Ishikawa (cell line): ENCODE results near the gene PRDM2.

Experiments used
- CEBPB ChIP-seq: IDR thresholded peaks from 2 replicates; pipeline ENCODE4 v1.6.1; 2012
- CREB1 ChIP-seq: IDR thresholded peaks from 2 replicates; pipeline ENCODE4 v1.6.1; 2012; ENCODE audit warnings: low read depth
- EGR1 ChIP-seq: IDR thresholded peaks from 2 replicates; pipeline ENCODE4 v1.6.1; 2012
- EP300 ChIP-seq: IDR thresholded peaks from 2 replicates; pipeline ENCODE4 v1.6.1; 2012; ENCODE audit warnings: borderline replicate concordance
- MAX ChIP-seq: IDR thresholded peaks from 2 replicates; pipeline ENCODE4 v1.6.1; 2012
- RAD21 ChIP-seq: IDR thresholded peaks from 2 replicates; pipeline ENCODE4 v1.6.1; 2012; ENCODE audit warnings: low read depth
- REST ChIP-seq: IDR thresholded peaks from 2 replicates; pipeline ENCODE4 v1.6.1; 2012; ENCODE audit warnings: low read depth, mild to moderate bottlenecking
- TAF1 ChIP-seq: IDR thresholded peaks from 2 replicates; pipeline ENCODE4 v1.6.1; 2012; ENCODE audit warnings: low read depth, mild to moderate bottlenecking
- TCF12 ChIP-seq: IDR thresholded peaks from 2 replicates; pipeline ENCODE4 v1.6.1; 2012; ENCODE audit warnings: low read depth
- USF1 ChIP-seq: IDR thresholded peaks from 2 replicates; pipeline ENCODE4 v1.6.1; 2012
- YY1 ChIP-seq: IDR thresholded peaks from 2 replicates; pipeline ENCODE4 v1.6.1; 2012; ENCODE audit warnings: low read depth
- ZBTB7A ChIP-seq: IDR thresholded peaks from 2 replicates; pipeline ENCODE4 v1.6.1; 2012; ENCODE audit warnings: low read depth

- no peak for TF ChIP-seq EGR1
- no peak for TF ChIP-seq TAF1
- no peak for TF ChIP-seq EP300
- TF ChIP-seq ZBTB7A = no peak
- TF ChIP-seq RAD21 = no peak
- TF ChIP-seq YY1 = no peak
- no peak for TF ChIP-seq TCF12
- no peak for TF ChIP-seq USF1
- no peak for TF ChIP-seq REST
- TF ChIP-seq CREB1 = no peak
- TF ChIP-seq MAX = no peak
- TF ChIP-seq CEBPB = no peak
Measured at GRCh38 chr1:13794231-13795187, 94.5 kb downstream of the PRDM2 start.
